ENCODE results near the gene TMEM39A.

Gene TMEM39A

DNA sequence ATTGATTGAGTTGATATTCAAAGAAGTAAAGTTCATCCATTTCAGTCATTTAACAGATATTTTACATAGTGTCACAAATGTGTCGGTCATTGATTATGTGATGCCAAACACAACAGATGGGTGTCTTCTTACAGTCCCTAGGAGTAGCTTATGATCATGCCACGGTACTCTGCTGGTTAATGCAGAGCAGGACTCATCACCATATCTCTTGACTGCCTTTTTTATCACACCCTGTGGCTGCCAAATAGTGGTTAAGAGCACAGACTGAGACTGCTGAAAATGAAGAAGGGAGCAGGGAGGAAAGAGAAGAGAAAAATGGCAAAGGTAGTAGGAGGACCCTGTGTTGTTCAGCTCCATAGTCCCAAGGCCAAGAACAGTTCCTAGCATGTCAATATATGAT is 22.1 kb upstream of the TMEM39A start:
- no peak overlapping the region for H3K4me3 ChIP-seq (ENCODE audit: low read depth, low read length)
- TF ChIP-seq, protein P1, sequence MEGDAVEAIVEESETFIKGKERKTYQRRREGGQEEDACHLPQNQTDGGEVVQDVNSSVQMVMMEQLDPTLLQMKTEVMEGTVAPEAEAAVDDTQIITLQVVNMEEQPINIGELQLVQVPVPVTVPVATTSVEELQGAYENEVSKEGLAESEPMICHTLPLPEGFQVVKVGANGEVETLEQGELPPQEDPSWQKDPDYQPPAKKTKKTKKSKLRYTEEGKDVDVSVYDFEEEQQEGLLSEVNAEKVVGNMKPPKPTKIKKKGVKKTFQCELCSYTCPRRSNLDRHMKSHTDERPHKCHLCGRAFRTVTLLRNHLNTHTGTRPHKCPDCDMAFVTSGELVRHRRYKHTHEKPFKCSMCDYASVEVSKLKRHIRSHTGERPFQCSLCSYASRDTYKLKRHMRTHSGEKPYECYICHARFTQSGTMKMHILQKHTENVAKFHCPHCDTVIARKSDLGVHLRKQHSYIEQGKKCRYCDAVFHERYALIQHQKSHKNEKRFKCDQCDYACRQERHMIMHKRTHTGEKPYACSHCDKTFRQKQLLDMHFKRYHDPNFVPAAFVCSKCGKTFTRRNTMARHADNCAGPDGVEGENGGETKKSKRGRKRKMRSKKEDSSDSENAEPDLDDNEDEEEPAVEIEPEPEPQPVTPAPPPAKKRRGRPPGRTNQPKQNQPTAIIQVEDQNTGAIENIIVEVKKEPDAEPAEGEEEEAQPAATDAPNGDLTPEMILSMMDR (IDR thresholded peaks at IDR 0.05; ENCODE audit: low read depth, low read length) = no peak

DNA sequence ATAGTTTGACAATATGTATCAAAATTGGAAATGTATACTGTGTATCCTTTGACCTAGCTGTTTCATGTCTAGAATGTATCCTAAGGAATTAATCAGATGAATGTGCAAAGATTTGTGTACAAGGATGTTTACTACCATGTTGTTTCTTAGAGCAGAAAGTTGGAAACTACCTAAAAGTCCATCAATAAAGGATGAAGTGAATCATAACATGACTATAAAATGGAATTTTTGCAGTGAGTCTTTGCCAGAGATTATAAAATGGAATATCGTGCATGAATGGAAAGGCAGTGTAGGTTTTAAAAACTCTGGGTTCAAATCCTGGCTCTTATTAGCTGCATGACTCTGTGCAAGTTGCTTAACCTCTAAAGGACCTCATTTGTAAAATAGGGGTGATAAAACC is 19.7 kb upstream of the TMEM39A start:
- no peak overlapping the region for H3K4me3 ChIP-seq (ENCODE audit: low read depth, low read length)
- TF ChIP-seq, protein P1 (IDR thresholded peaks at IDR 0.05; ENCODE audit: low read depth, low read length) = no peak

DNA sequence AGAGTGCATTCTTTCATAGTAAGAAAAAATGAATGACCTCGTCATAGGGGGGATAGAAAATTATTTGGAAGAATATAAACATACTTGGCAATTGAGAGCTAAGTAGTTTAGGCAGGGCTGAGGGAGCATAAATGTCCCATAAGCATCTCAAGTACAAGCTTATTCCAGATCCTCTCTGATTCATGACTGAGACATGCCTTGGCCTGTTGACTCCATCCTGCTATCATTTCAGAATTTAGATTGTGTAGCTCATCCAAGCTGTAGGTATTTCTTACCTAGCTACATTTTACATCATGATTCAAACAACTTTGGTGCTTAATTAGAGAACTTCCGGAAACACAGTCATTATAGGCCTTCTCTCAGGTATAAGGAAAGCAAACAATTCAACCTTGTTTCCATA is 17.7 kb upstream of the TMEM39A start:
- TF ChIP-seq, protein P1 (IDR thresholded peaks at IDR 0.05; ENCODE audit: low read depth, low read length) = no peak
- H3K4me3 ChIP-seq (ENCODE audit: low read depth, low read length) = no peak overlapping the region

DNA sequence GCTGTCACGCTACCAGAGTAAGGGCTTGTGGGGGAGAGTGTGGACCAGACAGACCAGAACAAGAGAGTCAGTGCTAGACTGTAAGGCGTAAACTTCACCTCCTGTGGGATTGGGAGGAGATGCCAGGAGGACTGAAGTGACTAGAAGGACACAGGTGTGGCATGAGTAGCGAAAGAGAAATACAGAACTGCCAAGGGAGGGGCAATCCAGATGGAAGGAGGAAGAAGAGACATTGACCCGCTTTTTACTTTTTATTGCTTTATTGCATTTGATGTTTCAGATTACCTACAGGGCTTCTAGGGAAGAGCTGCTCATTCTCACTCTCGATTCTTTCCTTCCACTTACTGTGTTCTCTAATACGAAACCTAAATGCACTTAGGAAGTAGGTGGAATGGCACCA is 7.5 kb upstream of the TMEM39A start:
- TF ChIP-seq, protein P1 (IDR thresholded peaks at IDR 0.05; ENCODE audit: low read depth, low read length) = no peak

DNA sequence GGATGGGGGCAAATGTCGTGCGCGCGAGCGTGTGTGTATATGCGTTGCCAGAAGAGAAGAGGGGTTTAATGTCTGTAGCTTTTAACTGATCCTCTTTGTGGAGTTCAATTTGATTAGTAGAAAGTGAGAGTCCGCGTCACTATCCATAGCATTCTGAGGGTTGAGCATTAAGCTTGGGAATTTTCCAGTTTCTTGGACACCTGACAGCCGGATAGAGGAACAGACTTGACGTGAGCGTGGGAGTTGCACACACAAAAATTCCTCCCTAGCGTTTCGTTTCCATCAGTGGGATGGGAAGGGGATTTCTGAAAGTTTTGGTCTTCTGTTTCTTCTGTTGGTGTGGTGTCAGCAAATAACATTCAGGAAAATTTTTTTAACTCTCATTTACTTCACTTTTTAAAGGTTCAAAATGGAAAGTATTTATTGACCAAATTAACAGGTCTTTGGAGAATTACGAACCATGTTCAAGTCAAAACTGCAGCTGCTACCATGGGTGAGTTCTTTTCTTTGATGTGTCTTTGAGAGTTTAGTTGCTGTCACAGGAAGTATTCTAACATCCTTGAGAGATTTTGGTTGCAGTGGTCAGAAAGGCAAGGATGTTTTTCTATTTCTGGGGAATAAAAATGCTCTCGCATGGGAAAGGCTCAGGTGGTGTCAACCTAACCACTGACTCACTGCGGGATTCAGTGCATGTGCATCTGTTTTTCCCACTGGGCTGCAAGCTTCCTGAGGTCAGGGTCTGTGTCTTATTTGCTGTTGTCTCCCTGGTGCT is 6.2 kb upstream of the TMEM39A start:
- TF ChIP-seq, protein P1 (IDR thresholded peaks at IDR 0.05; ENCODE audit: low read depth, low read length) = no peak
- H3K4me3 ChIP-seq (ENCODE audit: low read depth, low read length) = peak overlapping the region; percentile 77

More for the DNA sequence above, 7.5 kb upstream of the TMEM39A start:
- no peak overlapping the region for H3K4me3 ChIP-seq (ENCODE audit: low read depth, low read length)

DNA sequence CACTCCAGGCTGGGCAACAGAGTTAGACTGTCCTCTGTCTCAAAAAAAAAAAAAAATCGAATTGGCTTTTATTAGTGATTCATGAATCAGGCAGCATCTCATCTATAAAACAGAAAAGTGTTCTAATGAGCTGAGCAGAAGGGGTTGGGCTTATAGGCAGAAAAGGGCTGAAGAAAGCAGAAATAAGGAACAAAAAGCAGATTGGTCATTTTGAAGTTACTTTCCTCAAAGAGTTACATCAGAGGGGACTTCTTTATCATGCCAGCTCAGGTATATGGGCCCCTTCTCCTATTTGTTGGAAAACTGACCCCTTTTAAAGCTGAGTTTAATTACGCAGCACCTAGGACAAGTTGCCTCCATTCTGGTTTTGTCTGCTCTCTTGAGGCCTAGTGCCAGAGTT is 4.6 kb upstream of the TMEM39A start:
- H3K4me3 ChIP-seq (ENCODE audit: low read depth, low read length) = no peak overlapping the region
- TF ChIP-seq, protein P1 (IDR thresholded peaks at IDR 0.05; ENCODE audit: low read depth, low read length) = no peak

DNA sequence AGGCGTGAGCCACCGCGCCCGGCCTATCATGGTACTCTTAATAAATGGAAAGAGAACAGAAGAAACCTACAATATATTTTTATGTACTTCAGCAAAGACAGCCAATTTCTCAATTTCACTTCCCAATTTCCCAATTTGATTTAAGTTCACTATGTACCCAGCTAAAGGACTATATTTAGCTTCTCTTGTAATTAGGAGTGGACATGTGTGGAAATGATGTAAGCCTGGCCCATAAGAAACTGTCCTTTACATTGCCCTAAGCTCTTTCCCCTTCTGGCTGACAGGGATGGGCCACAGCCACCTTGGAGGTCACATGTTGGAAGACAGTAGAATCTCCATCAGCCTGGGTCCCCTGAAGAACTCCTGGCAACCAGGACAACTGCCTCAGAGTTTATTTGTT is 6.2 kb downstream of the TMEM39A start:
- H3K4me3 ChIP-seq (ENCODE audit: low read depth, low read length) = no peak overlapping the region
- TF ChIP-seq, protein P1 (IDR thresholded peaks at IDR 0.05; ENCODE audit: low read depth, low read length) = no peak

Data from WI38 (cell line).